Stimulated activated CD8-positive, alpha-beta memory T cell treated with anti-CD3 and anti-CD28 coated beads, Interleukin-4, amount 100 ng/mL, for 4 hours (primary cell): ENCODE measurements around the gene CCNL2.
"Not testable (repeated sequence)": the region's sequence is repeated elsewhere in the genome, so short reads cannot be mapped to it uniquely, and the experiment has no call there.

Experiments
- DNase-seq, 2 donors: peaks; one replicate each; pipeline ENCODE4 v3.0.0-alpha.2; 2020; ENCODE audit warnings: low read depth in 2 of 2, low spot score in 1 of 2

The CCNL2 gene

GRCh38 chr1:1432274-1432950 is 33.3 kb upstream of the CCNL2 start:
- DNase-seq: no peak

GRCh38 chr1:1431845-1432273 is 32.7 kb upstream of the CCNL2 start:
- no peak for DNase-seq

- no peak for DNase-seq
These were observed 32.1 kb upstream of the CCNL2 start for GRCh38 chr1:1430992-1431844.

- DNase-seq: no peak
These were observed 31.2 kb upstream of the CCNL2 start for GRCh38 chr1:1430114-1430982.

GRCh38 chr1:1429671-1430073 is 30.5 kb upstream of the CCNL2 start:
- DNase-seq: no peak

- DNase-seq: not testable (repeated sequence)
These were observed 29.8 kb upstream of the CCNL2 start for GRCh38 chr1:1428967-1429366.

- no peak for DNase-seq
These were observed 29.0 kb upstream of the CCNL2 start for GRCh38 chr1:1428174-1428573.

- no peak for DNase-seq
These were observed 28.6 kb upstream of the CCNL2 start for GRCh38 chr1:1427820-1428148.

- no peak for DNase-seq
These were observed 28.1 kb upstream of the CCNL2 start for GRCh38 chr1:1427106-1427819.

GRCh38 chr1:1426496-1427105 is 27.5 kb upstream of the CCNL2 start:
- DNase-seq: no peak

GRCh38 chr1:1425753-1426495 is 26.8 kb upstream of the CCNL2 start:
- no peak for DNase-seq

GRCh38 chr1:1425426-1425752 is 26.3 kb upstream of the CCNL2 start:
- no peak for DNase-seq

- DNase-seq: no peak
These were observed 25.6 kb upstream of the CCNL2 start for GRCh38 chr1:1424707-1425106.

GRCh38 chr1:1423245-1423597 is 24.1 kb upstream of the CCNL2 start:
- DNase-seq: no peak

GRCh38 chr1:1422465-1423244 is 23.5 kb upstream of the CCNL2 start:
- DNase-seq: no peak

GRCh38 chr1:1421907-1422464 is 22.9 kb upstream of the CCNL2 start:
- DNase-seq: no peak

GRCh38 chr1:1421147-1421906 is 22.2 kb upstream of the CCNL2 start, which contains the start of gene ANKRD65:
Gene ANKRD65 (minus strand): TSS chr1:1421276. CDS start chr1:1421005, 271 bp downstream.
- DNase-seq: no peak

- DNase-seq: no peak
These were observed 21.6 kb upstream of the CCNL2 start for GRCh38 chr1:1420654-1421141.
